Measurements from ENCODE around the gene TTLL11.

GRCh38 chr9:122091682-122092592 is 1.2 kb downstream of the TTLL11 start:
- TF ChIP-seq CTCF (IDR thresholded peaks at IDR 0.05; ENCODE audit: insufficient read depth, low read depth, low read length) (no peak), EZH2 (IDR thresholded peaks at IDR 0.05; ENCODE audit: insufficient read depth, low read length) (no peak)
